ENCODE results near the gene LRRC55. TPM values are rescaled to one million over a fixed set of nuclear protein-coding genes. Genes with fewer than 3 reads are reported as not detected.
"Not testable (repeated sequence)": the region's sequence is repeated elsewhere in the genome, so short reads cannot be mapped to it uniquely, and the experiment has no call there.

Gene LRRC55
- total and polyA plus RNA-seq, 9 donors: 0.05 to 0.48 (median 0.11) TPM; not detected in 2

- no peaks in the 10 kb centered on the region for H3K36me3 ChIP-seq
- H3K27me3 ChIP-seq: no peaks in the 10 kb centered on the region
- H3K27ac ChIP-seq: no peak overlapping the region
- 32 to 44% (median 39%) methylated on average over 2 of the region's 2 CpGs for WGBS, 3 donors
- TF ChIP-seq POLR2A (IDR thresholded peaks at IDR 0.05) (no peak), CTCF (IDR thresholded peaks at IDR 0.05) (no peak), EP300 (IDR thresholded peaks at IDR 0.05) (no peak)
- no peak for DNase-seq
- no peak overlapping the region for H3K4me3 ChIP-seq
- H3K9me3 ChIP-seq: no peaks in the 10 kb centered on the region
- intact Hi-C loops (cut with DNase I): no loop called here
- H3K4me1 ChIP-seq (ENCODE audit: insufficient read depth): no peaks in the 10 kb centered on the region
Measured at GRCh38 chr11:57167125-57167846, 14.5 kb upstream of the LRRC55 start.

GRCh38 chr11:57169732-57170313, 11.9 kb upstream of the LRRC55 start:
- not testable (repeated sequence) for DNase-seq

GRCh38 chr11:57172031-57172430, 9.7 kb upstream of the LRRC55 start:
- TF ChIP-seq CTCF (IDR thresholded peaks at IDR 0.05): no peak
- TF ChIP-seq EP300 (IDR thresholded peaks at IDR 0.05): no peak
- TF ChIP-seq POLR2A (IDR thresholded peaks at IDR 0.05): no peak
- intact Hi-C loops (cut with DNase I): no loop called here
- no peaks in the 10 kb centered on the region for H3K36me3 ChIP-seq
- no peak overlapping the region for H3K4me3 ChIP-seq
- DNase-seq: no peak
- 67 to 77% (median 73%) methylated on average over 3 of the region's 3 CpGs for WGBS, 3 donors
- H3K27ac ChIP-seq: no peak overlapping the region
- H3K4me1 ChIP-seq (ENCODE audit: insufficient read depth): no peaks in the 10 kb centered on the region
- no peaks in the 10 kb centered on the region for H3K27me3 ChIP-seq
- H3K9me3 ChIP-seq: no peaks in the 10 kb centered on the region

More at GRCh38 chr11:57169732-57170313, 11.9 kb upstream of the LRRC55 start:
- H3K4me3 ChIP-seq; H3K36me3 ChIP-seq; H3K27ac ChIP-seq; H3K9me3 ChIP-seq; H3K27me3 ChIP-seq; H3K4me1 ChIP-seq (ENCODE audit: insufficient read depth); intact Hi-C loops (cut with DNase I): not testable (repeated sequence)
- 82 to 90% (median 88%) methylated on average over 2 of the region's 2 CpGs for WGBS, 3 donors

GRCh38 chr11:57174656-57175055, 7.1 kb upstream of the LRRC55 start:
- Histone ChIP-seq H3K9me3 (no peaks in the 10 kb centered on the region), H3K27ac (no peak overlapping the region), H3K4me1 (ENCODE audit: insufficient read depth) (no peaks in the 10 kb centered on the region), H3K36me3 (no peaks in the 10 kb centered on the region), H3K4me3 (no peak overlapping the region), H3K27me3 (no peaks in the 10 kb centered on the region)
- no peak for DNase-seq
- WGBS, 3 donors: 88 to 92% (median 88%) methylated on average over 5 of the region's 5 CpGs
- intact Hi-C loops (cut with DNase I): no loop called here
- TF ChIP-seq POLR2A (IDR thresholded peaks at IDR 0.05) (no peak), CTCF (IDR thresholded peaks at IDR 0.05) (no peak), EP300 (IDR thresholded peaks at IDR 0.05) (no peak)

GRCh38 chr11:57175478-57175877, 6.3 kb upstream of the LRRC55 start:
- intact Hi-C loops (cut with DNase I): no loop called here
- TF ChIP-seq CTCF (IDR thresholded peaks at IDR 0.05): no peak
- no peak for TF ChIP-seq POLR2A (IDR thresholded peaks at IDR 0.05)
- no peak for TF ChIP-seq EP300 (IDR thresholded peaks at IDR 0.05)
- no peaks in the 10 kb centered on the region for H3K27me3 ChIP-seq
- no peaks in the 10 kb centered on the region for H3K36me3 ChIP-seq
- H3K27ac ChIP-seq: no peak overlapping the region
- no peaks in the 10 kb centered on the region for H3K4me1 ChIP-seq (ENCODE audit: insufficient read depth)
- no peaks in the 10 kb centered on the region for H3K9me3 ChIP-seq
- H3K4me3 ChIP-seq: no peak overlapping the region
- no peak for DNase-seq
